ENCODE results near the gene ZNF536.
"Not testable (repeated sequence)": the region's sequence is repeated elsewhere in the genome, so short reads cannot be mapped to it uniquely, and the experiment has no call there.

ZNF536 gene

DNA sequence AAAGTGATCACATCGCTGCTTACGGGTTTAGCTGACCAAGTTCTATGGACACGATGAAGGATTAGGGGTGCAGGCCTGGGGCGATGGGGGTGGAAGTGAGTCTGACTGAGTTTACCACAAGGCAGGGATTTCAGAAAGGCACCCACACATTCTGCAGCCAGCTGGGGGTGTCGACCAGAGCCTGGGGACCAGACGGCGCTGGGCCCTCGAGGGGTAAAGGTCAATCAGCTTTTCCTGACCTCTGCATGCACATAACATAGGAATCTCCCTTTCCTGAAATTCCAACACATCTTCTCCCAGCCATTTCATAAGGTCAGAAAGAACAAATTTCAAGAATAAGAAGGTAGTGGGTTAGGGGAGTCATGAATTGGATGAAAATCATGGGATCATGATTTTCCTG is 92.0 kb downstream of the ZNF536 start:
- Histone ChIP-seq H3K27me3 (ENCODE audit: control insufficient read depth, insufficient read depth, low read length) (no peaks in the 10 kb centered on the region), H3K36me3 (ENCODE audit: control insufficient read depth, insufficient read depth, low read length) (no peaks in the 10 kb centered on the region), H3K4me1 (ENCODE audit: control insufficient read depth, insufficient read depth, low read length) (no peaks in the 10 kb centered on the region), H3K9ac (ENCODE audit: low read depth, low read length) (no peak overlapping the region), H3K4me3 (ENCODE audit: low read depth, low read length) (no peak overlapping the region), H3K9me3 (ENCODE audit: control insufficient read depth, insufficient read depth, low read length) (no peaks in the 10 kb centered on the region)

DNA sequence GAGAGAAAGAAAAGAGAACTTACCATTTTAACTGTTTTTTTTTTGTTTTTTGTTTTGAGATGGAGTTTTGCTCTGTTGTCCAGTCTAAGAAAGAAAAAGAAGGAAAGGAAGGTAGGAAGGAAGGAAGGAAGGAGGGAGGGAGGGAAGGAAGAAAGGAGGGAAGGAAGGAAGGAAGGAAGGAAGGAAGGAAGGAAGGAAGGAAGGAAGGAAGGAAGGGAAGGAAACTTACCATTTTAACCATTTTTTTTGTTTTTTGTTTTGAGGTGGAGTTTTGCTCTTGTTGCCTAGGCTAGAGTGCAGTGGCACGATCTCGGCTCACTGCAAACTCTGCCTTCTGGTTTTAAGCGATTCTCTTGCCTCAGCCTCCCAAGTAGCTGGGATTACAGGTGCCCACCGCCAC is 94.4 kb downstream of the ZNF536 start:
- H3K27me3 ChIP-seq (ENCODE audit: control insufficient read depth, insufficient read depth, low read length); H3K36me3 ChIP-seq (ENCODE audit: control insufficient read depth, insufficient read depth, low read length); H3K4me3 ChIP-seq (ENCODE audit: low read depth, low read length); H3K4me1 ChIP-seq (ENCODE audit: control insufficient read depth, insufficient read depth, low read length); H3K9ac ChIP-seq (ENCODE audit: low read depth, low read length); H3K9me3 ChIP-seq (ENCODE audit: control insufficient read depth, insufficient read depth, low read length): not testable (repeated sequence)

DNA sequence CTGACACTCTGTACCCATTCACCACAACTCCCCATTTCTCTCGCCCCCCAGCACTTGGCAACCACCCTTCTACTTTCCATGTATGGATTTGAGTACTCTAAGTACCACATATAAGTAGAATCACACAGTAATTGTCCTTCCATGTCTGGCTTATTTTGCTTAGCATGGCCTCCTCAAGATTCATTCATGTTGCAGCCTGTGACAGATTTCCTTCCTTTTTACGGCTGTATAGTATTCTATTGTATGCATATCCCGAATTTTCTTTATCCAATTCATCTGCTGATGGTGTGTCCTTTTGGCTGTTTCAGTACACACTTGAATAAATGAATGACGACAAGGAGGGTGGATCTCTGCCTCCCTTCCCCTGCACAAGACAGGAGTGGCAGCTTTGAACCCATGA is 95.1 kb downstream of the ZNF536 start:
- Histone ChIP-seq H3K36me3 (ENCODE audit: control insufficient read depth, insufficient read depth, low read length) (no peaks in the 10 kb centered on the region), H3K27me3 (ENCODE audit: control insufficient read depth, insufficient read depth, low read length) (no peaks in the 10 kb centered on the region), H3K4me3 (ENCODE audit: low read depth, low read length) (no peak overlapping the region), H3K4me1 (ENCODE audit: control insufficient read depth, insufficient read depth, low read length) (no peaks in the 10 kb centered on the region), H3K9me3 (ENCODE audit: control insufficient read depth, insufficient read depth, low read length) (no peaks in the 10 kb centered on the region), H3K9ac (ENCODE audit: low read depth, low read length) (no peak overlapping the region)

DNA sequence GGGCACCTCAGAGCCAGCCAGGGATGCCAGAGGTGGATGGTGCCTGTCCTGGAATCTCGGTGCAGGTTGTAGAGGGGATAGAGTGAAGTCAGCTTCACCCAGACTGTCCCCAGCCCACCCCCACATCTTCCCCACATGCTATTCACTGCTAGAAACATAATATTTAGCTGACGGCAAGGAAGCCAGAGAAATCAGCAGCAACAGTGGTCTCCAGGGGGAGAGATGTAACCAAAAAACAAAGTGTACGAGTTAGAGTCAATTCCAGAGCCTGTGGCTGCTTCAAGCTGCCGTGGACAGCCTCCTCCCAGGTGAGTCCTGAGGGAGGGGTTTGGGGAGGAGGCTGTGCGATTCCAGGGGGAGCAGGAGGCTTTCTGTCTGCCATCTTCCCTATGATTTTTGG is 97.6 kb downstream of the ZNF536 start:
- Histone ChIP-seq H3K4me1 (ENCODE audit: control insufficient read depth, insufficient read depth, low read length) (no peaks in the 10 kb centered on the region), H3K27me3 (ENCODE audit: control insufficient read depth, insufficient read depth, low read length) (no peaks in the 10 kb centered on the region), H3K36me3 (ENCODE audit: control insufficient read depth, insufficient read depth, low read length) (no peaks in the 10 kb centered on the region), H3K4me3 (ENCODE audit: low read depth, low read length) (no peak overlapping the region), H3K9ac (ENCODE audit: low read depth, low read length) (no peak overlapping the region), H3K9me3 (ENCODE audit: control insufficient read depth, insufficient read depth, low read length) (no peaks in the 10 kb centered on the region)

DNA sequence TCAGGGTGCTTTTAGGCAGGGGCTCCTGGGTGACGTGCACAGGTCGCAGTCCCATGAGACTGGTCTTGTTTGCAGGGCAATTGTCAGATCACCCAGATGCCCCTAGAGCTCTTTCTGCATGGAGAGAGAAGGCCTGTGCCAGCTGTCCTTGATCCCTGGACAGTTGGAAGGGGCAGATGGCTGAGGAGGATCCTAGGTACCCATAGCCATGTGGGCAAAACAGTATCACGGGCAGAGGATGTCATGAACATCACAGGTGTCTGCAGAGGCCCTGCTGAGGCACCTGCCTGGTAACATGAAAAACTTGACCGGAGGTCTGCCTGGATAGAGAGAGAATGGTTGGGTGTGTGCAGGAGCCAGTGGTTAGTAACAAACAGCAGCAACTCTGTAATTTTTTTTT is 99.3 kb downstream of the ZNF536 start:
- Histone ChIP-seq H3K36me3 (ENCODE audit: control insufficient read depth, insufficient read depth, low read length) (no peaks in the 10 kb centered on the region), H3K27me3 (ENCODE audit: control insufficient read depth, insufficient read depth, low read length) (no peaks in the 10 kb centered on the region), H3K4me1 (ENCODE audit: control insufficient read depth, insufficient read depth, low read length) (no peaks in the 10 kb centered on the region), H3K4me3 (ENCODE audit: low read depth, low read length) (no peak overlapping the region), H3K9me3 (ENCODE audit: control insufficient read depth, insufficient read depth, low read length) (no peaks in the 10 kb centered on the region), H3K9ac (ENCODE audit: low read depth, low read length) (no peak overlapping the region)

DNA sequence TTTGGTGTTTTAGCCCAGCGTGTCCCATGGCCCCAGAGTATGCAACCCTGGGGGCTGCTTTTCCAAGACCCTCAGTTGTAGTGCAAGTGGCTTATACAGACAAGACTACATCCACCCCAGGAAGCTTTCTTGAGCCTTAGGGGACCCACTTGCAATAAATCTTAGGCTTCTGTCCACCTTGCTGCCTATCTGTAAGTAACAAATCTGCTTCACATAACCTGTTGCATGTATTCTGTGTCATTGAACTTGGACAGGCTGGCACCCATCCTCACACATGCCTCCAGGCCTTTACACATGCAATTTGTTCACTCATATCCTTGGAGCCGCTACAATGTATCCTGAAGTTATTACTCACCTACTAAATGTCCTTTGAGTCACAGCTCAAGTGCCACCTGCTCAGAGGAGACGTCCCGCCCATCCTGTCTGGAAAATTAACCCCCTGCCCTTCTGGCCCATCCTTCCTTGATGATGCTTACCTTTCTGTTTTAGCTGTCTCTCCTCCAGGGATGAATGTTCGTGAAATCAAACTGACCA is 101.2 kb downstream of the ZNF536 start:
- Histone ChIP-seq H3K9ac (ENCODE audit: low read depth, low read length) (no peak overlapping the region), H3K4me1 (ENCODE audit: control insufficient read depth, insufficient read depth, low read length) (no peaks in the 10 kb centered on the region), H3K9me3 (ENCODE audit: control insufficient read depth, insufficient read depth, low read length) (no peaks in the 10 kb centered on the region), H3K4me3 (ENCODE audit: low read depth, low read length) (no peak overlapping the region), H3K27me3 (ENCODE audit: control insufficient read depth, insufficient read depth, low read length) (no peaks in the 10 kb centered on the region), H3K36me3 (ENCODE audit: control insufficient read depth, insufficient read depth, low read length) (no peaks in the 10 kb centered on the region)

DNA sequence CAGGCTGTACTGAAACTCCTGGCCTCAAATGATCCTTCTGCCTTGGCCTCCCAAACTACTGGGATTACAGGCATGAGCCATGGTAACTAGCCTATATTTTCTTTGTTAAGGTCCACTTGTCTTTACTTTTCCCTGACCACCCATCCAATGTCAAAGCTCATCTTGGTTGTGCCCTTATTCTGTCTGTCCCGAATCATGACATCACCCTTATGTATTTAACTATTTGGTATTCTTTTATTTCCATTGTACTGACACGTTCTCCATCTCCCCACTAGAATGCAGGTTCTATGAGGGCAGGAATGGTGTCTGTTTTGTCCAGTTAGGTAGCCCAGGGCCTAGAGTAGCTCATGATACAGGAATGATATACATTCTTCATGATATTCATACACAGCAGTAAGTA is 104.8 kb downstream of the ZNF536 start:
- Histone ChIP-seq H3K9ac (ENCODE audit: low read depth, low read length) (no peak overlapping the region), H3K36me3 (ENCODE audit: control insufficient read depth, insufficient read depth, low read length) (no peaks in the 10 kb centered on the region), H3K27me3 (ENCODE audit: control insufficient read depth, insufficient read depth, low read length) (no peaks in the 10 kb centered on the region), H3K9me3 (ENCODE audit: control insufficient read depth, insufficient read depth, low read length) (no peaks in the 10 kb centered on the region), H3K4me1 (ENCODE audit: control insufficient read depth, insufficient read depth, low read length) (no peaks in the 10 kb centered on the region), H3K4me3 (ENCODE audit: low read depth, low read length) (no peak overlapping the region)

DNA sequence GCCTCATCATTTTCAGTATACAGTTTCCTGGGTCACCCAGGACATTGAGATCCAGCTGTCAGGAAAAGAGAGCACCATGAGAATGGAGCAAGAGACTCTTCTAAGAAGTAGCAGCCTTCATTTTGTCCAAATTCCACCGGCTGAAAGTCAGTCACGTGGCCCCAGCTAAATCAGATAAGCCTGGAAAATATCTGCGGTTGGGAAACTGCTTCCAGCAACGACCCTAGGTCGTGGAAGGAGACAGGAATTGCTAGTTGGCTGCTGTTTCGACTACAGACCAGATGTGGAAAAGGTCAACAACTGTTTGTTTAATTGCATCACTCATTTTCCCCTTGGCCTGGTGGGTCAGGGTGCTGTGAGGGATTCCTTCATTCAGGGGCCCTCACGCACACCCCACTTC is 107.0 kb downstream of the ZNF536 start:
- H3K4me1 ChIP-seq (ENCODE audit: control insufficient read depth, insufficient read depth, low read length): no peaks in the 10 kb centered on the region
- H3K9me3 ChIP-seq (ENCODE audit: control insufficient read depth, insufficient read depth, low read length): no peaks in the 10 kb centered on the region
- H3K27me3 ChIP-seq (ENCODE audit: control insufficient read depth, insufficient read depth, low read length): no peaks in the 10 kb centered on the region
- H3K9ac ChIP-seq (ENCODE audit: low read depth, low read length): no peak overlapping the region
- H3K36me3 ChIP-seq (ENCODE audit: control insufficient read depth, insufficient read depth, low read length): no peaks in the 10 kb centered on the region
- H3K4me3 ChIP-seq (ENCODE audit: low read depth, low read length): no peak overlapping the region

DNA sequence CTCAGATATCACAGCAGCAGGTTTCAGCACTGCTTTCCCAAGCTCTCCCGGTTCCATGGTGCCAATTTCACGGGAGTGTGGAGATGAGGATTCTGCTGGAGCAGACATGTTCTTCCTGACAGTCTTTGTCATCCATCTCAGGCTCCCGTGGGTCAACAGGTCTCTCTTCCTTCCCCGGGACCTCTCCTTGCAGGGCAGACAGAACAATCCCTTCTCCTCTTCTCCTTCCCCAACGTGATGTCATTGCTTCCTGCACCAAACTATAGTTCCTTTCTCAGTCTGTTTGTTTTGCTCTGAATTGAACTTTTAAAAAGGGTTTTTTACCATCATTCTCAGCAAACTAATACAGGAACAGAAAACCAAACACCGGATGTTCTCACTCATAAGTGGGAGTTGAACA is 107.9 kb downstream of the ZNF536 start:
- Histone ChIP-seq H3K9ac (ENCODE audit: low read depth, low read length) (no peak overlapping the region), H3K36me3 (ENCODE audit: control insufficient read depth, insufficient read depth, low read length) (no peaks in the 10 kb centered on the region), H3K9me3 (ENCODE audit: control insufficient read depth, insufficient read depth, low read length) (no peaks in the 10 kb centered on the region), H3K27me3 (ENCODE audit: control insufficient read depth, insufficient read depth, low read length) (no peaks in the 10 kb centered on the region), H3K4me3 (ENCODE audit: low read depth, low read length) (no peak overlapping the region), H3K4me1 (ENCODE audit: control insufficient read depth, insufficient read depth, low read length) (no peaks in the 10 kb centered on the region)

DNA sequence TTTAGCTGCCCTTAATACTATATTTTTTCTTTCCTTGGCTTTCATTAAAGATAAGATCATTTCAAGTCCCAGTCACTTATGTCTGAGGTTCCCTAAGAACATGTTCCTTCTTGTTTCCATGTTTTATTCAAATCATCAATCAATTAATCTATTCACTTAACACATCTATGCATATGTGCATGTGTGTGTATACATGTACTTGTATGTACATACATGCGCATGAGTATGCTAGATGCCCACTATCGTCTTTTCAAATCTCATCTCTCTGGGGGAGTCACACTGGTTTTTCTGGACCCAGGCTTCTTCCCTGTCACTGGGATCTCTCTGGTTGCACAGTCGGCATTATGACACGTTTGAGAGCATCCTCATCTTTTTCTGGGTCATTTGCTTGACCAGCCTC is 108.9 kb downstream of the ZNF536 start:
- H3K27me3 ChIP-seq (ENCODE audit: control insufficient read depth, insufficient read depth, low read length): no peaks in the 10 kb centered on the region
- H3K9me3 ChIP-seq (ENCODE audit: control insufficient read depth, insufficient read depth, low read length): no peaks in the 10 kb centered on the region
- no peak overlapping the region for H3K9ac ChIP-seq (ENCODE audit: low read depth, low read length)
- H3K4me1 ChIP-seq (ENCODE audit: control insufficient read depth, insufficient read depth, low read length): no peaks in the 10 kb centered on the region
- H3K4me3 ChIP-seq (ENCODE audit: low read depth, low read length): no peak overlapping the region
- no peaks in the 10 kb centered on the region for H3K36me3 ChIP-seq (ENCODE audit: control insufficient read depth, insufficient read depth, low read length)

DNA sequence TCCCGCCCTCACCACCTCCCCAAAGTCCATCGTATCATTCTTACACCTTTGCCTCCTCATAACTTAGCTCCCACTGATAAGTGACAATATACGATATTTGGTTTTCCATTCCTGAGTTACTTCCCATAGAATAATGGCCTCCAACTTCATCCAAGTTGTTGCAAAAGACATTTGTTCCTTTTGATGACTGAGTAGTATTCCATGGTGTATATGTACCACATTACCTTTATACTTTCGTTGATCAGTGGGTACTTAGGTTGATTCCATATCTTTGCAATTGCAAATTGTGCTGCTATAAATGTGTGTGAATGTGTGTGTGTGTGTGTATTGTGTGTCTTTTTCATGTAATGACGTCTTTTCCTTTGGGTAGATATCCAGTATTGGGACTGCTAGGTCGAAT is 109.6 kb downstream of the ZNF536 start:
- no peak overlapping the region for H3K9ac ChIP-seq (ENCODE audit: low read depth, low read length)
- no peak overlapping the region for H3K4me3 ChIP-seq (ENCODE audit: low read depth, low read length)
- no peaks in the 10 kb centered on the region for H3K27me3 ChIP-seq (ENCODE audit: control insufficient read depth, insufficient read depth, low read length)
- no peaks in the 10 kb centered on the region for H3K4me1 ChIP-seq (ENCODE audit: control insufficient read depth, insufficient read depth, low read length)
- H3K36me3 ChIP-seq (ENCODE audit: control insufficient read depth, insufficient read depth, low read length): no peaks in the 10 kb centered on the region
- no peaks in the 10 kb centered on the region for H3K9me3 ChIP-seq (ENCODE audit: control insufficient read depth, insufficient read depth, low read length)

DNA sequence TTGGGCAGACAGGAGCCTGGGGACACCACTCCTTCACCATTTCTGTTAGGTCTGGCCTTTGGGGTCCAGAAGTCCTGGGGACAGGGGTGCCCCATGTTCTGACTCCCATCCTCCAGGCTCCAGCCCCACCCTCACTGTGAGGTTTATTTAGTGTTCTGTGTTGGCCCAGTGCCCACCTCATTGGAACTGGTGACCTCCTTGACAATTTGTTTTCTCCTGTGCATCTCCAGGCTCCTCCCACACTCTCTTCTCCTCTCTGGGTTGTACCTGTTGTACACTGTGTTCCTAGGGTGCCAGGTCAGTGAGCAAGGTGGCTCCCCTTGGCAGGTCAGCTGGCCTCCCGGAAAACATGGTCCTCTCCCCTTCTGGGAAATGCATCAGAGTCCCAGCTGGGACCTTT is 110.8 kb downstream of the ZNF536 start:
- Histone ChIP-seq H3K4me1 (ENCODE audit: control insufficient read depth, insufficient read depth, low read length) (no peaks in the 10 kb centered on the region), H3K9me3 (ENCODE audit: control insufficient read depth, insufficient read depth, low read length) (no peaks in the 10 kb centered on the region), H3K4me3 (ENCODE audit: low read depth, low read length) (no peak overlapping the region)

DNA sequence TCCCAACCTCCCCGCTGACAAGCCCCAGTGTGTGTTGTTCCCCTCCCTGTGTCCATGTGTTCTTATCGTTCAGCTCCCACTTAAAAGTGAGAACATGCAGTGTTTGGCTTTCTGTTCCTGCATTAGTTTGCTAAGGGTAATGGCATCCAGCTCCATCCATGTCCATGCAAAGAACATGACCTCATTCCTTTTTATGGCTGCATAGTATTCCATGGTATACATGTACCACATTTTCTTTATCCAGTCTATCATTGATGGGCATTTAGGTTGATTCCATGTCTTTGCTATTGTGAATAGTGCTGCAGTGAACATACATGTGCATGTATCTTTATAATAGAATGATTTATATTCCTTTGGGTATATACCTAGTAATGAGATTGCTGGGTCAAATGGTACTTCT is 114.1 kb downstream of the ZNF536 start:
- not testable (repeated sequence) for H3K4me1 ChIP-seq (ENCODE audit: control insufficient read depth, insufficient read depth, low read length); H3K27me3 ChIP-seq (ENCODE audit: control insufficient read depth, insufficient read depth, low read length); H3K4me3 ChIP-seq (ENCODE audit: low read depth, low read length); H3K36me3 ChIP-seq (ENCODE audit: control insufficient read depth, insufficient read depth, low read length); H3K9me3 ChIP-seq (ENCODE audit: control insufficient read depth, insufficient read depth, low read length); H3K9ac ChIP-seq (ENCODE audit: low read depth, low read length)

More for the DNA sequence above, 110.8 kb downstream of the ZNF536 start:
- no peak overlapping the region for H3K9ac ChIP-seq (ENCODE audit: low read depth, low read length)
- H3K36me3 ChIP-seq (ENCODE audit: control insufficient read depth, insufficient read depth, low read length): no peaks in the 10 kb centered on the region
- H3K27me3 ChIP-seq (ENCODE audit: control insufficient read depth, insufficient read depth, low read length): no peaks in the 10 kb centered on the region

All from iPS-15b (cell line).